ENCODE results near the gene KRTAP10-1. TPM values are rescaled to one million over a fixed set of nuclear protein-coding genes. Genes with fewer than 3 reads are reported as not detected.

KRTAP10-1 gene
- total RNA-seq, 1 donor from 2014 or later, result not detected

DNA sequence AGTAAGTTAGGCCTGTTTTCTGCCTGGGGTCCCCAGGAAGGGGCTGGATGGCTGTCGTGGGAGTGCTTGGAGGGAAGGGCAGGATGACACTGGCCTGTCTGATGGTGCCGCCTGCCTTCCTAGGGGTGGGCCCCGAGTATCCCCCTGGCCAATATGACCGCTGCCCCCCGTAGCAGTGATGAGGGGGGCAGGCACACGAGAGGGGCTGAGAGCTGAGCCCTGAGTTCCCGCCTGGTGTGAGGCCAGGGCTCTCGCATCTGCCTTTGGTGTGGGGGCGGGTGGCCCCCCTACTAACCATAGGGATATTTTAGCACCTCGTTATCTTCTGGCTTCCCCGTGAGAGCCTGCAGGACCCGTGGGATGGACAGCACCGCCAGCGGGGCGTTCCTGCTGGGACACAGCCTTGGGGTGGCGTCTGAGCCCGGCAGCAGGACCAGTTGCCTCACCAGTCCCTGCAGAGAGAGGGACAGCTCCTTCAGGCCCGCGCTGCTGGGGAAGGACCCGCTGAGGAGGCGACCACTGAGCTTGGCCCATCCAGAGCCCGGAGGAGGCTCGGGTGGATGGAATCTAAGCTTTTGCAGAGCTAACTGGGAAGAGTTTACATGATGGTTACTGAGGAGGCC lies 10.4 kb downstream of the KRTAP10-1 start:
- no peak for DNase-seq (ENCODE audit: low read depth)

DNA sequence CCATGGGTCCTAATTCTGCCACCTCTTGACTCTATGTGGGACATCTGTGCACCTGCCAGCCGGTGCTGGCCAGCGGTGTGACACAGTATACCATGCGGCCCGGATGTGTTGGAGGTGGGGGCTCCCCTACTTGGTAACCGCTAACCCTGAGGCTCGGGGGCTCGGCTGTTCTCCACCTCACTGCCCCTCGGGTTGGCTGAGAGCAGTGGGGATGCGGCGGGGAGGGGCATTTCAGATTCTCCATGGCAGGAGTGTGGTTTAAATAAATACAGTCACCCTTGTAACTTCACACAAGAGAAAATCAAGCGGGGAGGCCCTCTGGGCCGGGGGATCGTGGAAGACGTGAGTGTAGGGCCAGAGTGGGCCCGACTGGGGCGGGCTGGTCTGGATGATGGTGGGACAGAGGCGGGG lies 11.0 kb downstream of the KRTAP10-1 start:
- DNase-seq (ENCODE audit: low read depth), result no peak

DNA sequence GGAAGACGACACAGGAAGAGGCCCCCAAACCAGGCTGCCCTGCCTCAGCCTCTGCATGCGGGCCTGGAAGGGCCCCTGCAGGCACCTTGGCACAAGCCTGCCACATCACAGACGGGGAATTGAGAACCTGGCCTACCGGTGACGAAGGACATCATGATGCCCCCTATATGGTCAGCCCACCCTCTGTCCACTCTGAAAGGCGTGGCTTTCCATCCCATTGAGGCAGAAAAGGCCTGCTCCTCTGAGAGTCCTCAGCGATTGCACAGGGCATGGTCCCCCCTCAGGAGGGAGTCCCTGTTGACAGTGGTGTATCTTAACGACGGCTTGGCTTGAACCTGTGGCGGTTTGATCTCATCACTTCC lies 11.4 kb downstream of the KRTAP10-1 start:
- no peak for DNase-seq (ENCODE audit: low read depth)

DNA sequence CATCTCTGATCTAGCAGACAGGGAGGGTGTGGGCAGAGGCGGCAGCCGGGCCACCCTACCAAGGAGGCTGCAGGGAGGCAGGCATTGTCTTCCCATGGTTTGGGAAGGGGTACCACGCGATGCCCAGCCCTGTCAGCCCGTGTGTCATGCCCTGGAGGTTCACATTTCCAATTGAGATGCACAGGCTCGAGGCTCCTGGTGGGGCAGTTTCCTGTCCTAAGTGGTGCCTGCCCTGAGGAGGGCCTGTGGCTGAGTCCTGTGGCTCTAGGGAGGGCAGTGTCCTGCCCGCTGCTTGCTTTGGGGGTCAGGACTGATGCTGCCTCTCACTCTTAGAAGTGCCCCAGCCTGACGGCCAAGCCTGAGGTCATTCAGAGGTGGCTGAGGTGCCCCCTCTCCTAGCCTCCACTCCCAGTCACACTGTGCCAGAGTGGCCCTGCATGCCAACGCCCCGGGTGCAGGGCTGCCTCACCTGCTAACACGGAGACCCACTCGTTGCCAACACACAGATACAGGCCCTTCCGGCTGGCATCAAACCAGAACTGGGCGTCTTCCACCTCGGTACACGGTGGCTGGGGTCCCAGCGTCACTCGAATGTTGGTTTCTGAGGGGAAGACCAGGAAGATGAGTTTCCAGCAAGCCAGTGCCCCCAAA lies 11.9 kb downstream of the KRTAP10-1 start:
- DNase-seq (ENCODE audit: low read depth), result no peak

DNA sequence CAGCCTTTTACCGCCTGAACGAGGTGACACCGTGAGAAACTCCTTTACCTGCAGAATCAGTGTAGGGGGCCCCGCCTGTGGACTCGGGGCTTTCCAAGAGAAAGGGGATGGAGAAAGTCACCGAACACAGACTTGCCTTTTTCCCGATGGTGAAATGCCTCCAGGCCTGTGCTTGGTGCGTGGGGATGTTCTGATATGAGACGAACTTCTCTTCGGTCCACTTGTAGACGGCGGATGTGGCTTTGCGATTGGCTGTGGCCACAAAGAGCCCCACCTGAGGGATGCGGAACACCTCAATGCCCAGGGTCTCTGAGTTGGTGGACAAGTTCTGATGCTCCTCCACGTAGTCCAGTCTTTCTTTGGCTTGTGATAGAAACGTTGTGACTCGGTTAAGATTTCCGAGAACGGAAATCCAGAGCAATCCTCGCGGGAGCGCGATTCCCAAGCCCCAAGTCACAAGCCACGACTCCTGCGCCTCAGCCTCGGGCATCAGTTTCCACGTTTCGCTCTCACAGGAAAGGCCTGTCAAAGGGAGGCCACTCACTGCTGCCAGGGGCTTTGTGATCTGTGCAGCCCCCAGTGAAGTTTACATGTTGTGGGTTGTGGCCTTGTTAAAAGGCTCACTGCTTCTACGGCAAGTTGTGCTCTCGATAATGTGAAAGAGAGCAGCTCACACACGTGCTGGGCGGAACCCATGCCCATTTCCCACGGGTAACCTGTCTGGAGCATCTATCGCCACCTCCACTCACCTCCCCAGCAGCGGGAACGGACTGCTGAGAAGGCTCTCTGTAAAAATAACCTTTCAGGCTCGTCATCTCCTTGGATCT lies 12.6 kb downstream of the KRTAP10-1 start:
- no peak for DNase-seq (ENCODE audit: low read depth)

DNA sequence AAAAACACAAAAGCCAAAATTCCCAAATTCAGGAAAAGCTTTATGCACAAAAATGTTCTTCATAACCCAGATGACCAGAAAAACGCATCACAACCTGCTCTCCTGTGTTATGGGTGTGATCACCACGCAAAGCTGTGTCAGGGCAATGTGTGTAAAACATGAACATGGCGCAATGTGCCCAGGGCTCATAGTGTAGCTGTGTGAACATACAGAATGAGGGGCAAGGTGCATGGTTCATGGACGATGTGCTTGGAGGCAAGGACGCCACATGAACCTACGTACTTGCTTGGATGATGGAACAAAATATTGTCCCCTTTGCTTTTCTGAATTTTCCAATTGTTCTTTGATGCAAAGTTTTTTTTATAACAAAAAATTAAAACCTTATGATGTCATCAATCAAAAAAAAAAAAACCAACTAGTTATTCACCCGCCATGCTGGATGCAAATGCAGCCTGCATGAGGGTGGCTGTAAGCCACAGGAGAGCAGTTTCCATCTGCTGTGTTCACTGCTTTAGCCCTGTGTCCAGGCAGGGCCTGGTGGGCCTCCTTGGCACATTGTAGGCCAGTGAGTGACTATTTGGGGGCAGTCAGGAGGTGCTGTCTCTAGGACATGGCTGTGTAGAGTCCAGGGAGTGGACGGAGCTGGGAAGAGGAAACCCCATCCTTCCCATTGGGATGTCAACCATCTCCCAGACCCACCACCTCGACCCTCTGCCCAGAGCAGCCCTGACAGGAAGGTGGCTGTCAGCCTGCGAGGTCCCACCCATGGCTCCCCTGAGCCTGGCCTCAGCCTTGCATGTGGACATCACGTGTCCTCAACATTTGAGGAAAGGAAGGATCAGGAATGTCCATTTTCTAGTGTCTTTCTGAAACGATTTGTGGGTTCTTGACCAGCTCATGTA lies 13.6 kb downstream of the KRTAP10-1 start:
- DNase-seq (ENCODE audit: low read depth), result no peak

DNA sequence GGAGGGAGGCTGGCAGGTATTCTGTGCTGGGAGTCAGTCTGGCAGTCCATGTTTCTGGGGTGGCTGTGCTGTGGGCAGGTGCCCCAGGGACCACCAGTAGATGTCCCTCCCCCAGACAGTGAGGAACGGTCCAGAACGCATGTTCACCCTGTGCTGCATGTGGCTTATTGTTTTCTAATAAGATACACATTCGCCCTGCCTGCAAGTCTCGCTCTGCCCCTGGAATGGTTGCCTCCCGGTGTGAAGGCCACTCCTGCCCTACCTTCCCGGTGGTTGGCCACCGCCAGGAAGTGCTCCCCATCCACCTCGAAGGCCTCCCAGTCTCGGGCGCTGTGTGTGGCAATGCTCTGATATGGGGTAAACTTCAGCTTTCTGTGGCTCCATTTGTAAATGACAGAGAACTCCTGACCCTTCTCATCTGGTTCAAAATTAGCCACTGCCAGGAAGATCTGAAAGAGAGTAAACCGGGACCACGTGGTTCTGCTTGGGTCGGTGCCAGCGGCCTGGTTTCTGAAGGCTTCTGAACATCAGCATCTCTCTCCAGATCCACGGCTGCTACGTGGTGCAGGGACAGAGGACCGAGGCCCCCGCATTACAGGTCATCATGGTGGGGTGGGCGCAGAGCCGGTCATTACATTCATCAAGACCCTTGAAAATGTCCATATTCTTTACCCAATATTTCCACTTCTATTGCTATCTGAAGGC lies 14.5 kb downstream of the KRTAP10-1 start:
- no peak for DNase-seq (ENCODE audit: low read depth)

DNA sequence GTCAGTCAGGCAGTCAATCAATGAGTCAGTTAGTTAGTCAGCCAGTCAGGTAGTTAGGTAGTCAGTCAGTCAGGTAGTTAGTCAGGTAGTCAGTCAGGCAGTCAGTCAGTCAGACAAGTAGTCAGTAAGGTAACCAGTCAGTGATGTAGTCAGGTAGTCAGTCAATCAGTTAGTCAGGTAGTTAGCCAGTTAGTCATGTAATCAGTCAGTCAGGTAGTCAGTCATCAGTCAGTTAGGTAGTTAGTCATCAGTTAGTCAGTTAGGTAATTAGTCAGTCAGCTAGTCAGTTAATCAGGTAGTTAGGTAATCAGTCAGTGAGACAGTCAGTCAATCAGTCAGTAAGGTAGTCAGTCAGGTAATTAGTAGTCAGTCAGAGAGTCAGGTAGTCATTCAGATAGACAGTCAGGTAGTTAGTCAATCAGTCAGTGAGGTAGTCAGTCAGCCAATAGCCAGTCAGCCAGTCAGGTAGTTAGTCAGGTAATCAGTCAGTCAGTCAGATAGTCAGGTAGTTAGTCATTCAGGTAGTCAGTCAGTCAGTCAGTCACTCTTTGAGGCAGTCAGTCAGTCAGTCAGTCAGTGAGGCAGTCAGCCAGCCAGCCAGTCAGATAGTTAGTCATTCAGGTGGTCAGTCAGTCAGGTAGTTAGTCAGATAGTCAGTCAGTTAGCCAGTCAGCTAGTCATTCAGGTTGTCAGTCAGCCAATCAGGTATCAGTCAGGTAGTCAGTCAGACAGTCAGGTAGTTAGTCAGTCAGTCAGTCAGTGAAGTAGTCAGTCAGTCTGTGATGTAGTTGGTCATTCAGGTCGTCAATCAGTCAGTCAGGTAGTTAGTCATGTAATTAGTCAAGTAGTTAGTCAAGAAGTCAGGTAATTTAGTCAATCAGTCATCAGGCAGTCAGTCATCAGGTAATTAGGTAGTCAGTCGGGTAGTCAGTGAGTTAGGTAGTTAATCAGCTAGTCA lies 15.3 kb downstream of the KRTAP10-1 start:
- no peak for DNase-seq (ENCODE audit: low read depth)

DNA sequence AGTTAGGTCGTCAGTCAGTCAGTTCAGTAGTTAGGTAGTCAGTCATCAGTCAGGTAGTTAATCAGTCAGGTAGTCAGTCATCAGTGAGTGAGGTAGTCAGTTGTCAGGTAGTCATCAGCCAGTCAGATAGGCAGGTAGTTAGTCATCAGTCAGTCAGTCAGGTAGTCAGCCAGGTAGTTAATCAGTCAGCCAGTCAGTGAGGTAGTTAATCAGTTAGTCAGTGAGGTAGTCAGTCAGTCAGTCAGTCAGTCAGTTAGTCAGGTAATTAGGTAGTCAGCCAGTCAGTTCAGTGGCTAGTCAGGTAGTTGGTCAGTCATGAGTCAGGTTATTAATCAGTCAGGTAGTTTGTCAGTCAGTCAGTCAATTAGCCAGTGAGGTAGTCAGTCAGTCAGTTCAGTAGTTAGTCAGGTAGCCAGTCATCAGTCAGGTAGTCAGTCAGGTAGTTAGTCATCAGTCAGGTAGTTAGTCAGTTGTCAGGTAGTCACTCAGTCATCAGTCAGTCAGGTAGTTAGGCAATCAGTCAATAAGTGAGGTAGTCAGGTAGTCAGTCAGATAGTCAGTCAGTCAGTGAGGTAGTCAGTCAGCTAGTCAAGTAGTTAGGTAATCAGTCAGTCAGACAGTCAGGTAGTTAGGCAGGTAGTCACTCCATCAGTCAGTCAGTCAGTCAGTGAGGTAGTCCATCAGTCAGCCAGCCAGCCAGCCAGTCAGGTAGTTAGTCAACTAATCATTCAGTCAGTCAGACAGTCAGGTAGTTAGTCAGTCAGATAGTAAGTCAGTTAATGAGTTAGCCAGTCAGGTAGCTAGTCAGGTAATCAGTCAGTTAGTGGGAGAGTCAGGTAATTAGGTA lies 16.2 kb downstream of the KRTAP10-1 start:
- DNase-seq (ENCODE audit: low read depth), result no peak

DNA sequence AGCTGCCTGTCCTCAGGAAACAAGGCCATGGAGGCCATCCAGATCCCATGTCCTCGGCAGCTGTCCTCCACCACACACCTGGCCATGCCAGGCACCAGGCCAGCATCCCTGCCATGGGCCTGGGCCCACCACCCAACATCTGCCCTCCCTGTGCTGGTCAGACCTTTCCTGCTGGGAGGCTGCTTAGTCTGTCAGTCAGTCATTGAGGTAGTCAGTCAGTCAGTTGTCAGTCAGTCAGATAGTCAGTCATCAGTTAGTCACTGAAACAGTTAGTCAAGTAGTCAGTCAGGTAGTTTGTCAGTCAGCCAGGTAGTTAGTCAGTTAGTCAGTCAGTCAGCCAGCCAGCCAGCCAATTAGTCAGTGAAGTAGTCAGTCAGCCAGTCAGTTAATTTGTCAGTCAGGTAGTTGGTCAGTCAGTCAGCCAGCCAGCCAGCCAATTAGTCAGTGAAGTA lies 17.2 kb downstream of the KRTAP10-1 start:
- DNase-seq (ENCODE audit: low read depth), result no peak

DNA sequence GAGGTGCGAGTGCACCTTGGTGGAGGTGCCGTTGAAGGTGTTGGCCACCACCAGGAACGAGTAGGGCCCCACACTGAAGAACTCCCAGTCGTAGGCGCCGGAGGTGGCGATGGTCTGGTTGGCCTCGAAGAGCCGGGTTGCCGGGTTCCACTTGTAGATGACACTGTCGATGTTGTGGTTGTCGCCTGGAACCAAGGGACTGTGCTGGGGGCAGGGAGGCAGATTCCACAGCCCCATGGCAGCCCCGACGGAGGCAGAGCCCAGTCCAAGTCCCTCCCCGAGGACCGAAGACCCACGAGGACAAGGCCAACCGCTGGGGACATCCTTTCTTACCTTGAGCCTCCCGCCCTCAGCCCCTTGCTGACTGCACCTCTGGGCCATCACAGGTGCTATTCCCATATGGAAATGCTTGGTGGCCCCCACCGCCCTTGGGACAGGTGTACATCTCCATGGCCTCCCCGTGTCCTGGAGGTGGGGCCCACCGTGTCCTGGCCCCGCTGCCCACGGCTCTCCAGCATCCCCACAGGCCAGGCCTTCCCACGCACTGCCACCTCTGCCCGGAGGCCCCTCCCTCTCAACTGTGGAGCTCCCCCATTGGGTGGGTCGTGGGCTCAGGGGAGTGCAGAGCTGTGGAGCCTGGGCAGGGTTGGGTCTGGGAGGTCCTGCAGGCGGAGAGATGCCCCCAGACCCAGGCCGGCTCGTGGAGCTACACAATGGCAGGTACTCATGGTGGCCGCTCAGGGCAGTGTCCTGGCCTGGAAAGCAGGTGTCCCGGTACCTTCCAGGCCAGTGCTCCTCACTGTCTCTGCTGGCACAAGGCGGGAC lies 17.9 kb downstream of the KRTAP10-1 start:
- DNase-seq (ENCODE audit: low read depth), result no peak

DNA sequence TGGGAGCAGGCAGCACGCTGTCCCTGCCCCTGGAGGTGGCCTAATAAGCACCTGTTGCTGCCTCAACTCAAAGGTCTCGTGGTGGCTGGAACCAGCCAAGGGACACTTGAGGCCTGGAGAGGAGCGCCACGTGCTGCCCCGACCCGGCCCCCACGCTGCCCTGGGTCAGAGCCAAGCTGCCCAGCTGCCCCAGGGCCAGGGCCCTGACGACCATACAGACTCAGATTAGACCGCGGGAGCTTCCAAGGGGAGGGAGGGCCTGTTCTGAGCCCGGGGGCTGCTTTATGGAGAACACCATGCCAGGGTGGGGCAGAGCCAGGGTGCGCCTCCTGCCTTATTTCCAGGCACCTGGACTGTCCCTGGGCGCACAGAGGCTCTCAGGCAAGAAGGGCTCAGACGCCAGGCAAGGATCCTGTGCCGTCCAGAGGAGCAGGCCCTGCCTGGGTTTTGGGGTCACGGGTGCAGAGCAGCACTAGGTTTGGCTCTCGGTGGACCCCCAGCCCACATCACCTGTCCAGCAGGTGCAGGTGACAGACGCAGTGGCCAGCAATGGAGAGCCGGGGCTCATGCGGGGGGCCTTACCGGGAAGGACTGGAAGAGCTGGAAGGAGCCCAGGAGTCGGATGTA lies 18.6 kb downstream of the KRTAP10-1 start:
- no peak for DNase-seq (ENCODE audit: low read depth)

DNA sequence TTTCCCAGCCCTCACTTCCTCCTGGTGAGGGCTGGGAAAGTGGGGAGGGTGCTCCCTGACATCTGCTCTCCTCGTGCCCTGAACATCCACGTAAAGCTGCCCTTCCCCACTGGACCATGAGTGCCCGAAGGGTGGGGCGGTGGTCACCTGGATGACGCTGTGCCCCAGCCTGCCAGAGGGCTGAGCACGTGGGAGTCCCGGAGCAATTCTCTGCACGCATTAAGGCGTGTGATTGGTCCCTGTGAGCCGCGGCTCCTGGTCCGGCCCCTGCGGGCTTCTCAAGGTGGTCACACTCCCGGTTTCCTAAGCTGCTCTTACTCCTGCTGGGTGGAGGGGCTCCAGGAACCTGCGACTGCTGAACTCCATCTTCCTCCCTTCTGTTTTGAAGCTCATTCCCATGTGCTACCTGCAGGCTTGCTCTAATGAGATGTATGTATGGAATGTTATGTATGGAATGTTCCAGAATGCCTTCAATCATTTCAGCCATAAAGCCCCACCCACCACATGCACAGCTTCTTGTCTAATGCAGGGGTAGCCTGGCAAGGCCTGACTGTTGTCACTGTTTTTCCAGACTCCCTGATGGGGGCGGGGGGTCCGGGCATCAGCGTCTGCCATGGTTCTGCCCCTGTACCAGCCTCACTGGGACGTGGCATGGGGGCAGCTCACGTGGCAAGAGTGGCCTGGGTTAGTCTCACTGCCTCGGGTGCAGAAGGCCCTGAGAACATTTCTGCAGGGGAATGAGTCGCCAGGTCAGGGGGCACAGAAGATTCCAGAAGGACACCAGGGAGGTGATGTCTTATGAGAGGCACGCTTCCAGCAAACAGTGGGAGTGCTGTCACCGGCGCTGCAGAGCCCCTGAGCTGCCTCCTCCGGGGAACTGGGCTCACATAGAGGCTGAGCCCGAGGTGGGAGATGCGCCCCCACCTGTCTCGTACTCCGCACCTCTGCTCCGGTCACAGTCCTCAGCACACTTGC lies 19.4 kb downstream of the KRTAP10-1 start:
- no peak for DNase-seq (ENCODE audit: low read depth)

DNA sequence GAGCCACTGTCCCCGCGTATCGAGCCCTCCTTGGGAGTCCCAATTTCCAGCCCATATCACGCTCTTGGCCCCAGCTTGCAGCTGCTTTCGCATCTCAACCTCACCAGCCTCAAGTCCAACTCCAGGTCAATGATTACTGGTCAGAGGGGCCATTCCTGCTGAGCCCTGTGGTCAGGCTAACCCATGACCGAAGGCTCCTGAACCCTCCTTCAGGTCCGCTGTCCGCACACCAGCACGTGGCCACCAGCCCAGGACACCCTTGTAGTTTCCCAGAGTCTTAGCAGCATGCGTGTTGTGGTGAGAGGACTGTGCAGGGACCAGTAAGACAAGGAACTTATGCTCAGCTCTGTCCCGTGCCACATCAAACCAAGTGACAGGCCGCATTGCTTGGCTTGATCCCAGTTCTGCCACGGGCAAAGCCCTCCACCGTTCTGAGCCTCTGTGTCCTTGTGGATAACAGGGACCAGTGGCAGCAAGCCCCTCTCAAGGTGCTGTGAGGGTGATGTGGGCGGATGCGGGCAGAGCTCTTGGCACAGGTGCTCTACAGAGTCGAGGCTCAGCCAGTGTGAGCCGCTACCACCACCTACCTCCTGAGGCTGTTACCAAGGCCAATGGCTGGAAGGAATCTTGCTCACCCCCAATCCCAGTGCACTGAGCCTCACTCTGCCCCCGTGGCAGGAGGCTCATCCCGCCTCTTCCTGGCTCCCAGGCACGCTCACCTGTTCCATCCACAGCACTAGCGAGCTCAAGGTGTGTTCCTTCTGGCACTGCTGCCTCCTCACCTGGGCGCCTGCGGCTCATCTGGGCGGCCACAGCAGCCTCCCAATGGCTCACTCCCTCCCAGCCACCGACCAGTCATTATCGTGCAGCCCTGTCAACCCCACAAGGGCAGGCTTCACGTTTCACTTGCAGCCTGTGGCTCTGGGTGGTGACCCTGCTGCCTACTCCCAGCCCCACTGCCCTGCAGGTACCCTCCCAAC lies 20.4 kb downstream of the KRTAP10-1 start:
- no peak for DNase-seq (ENCODE audit: low read depth)

DNA sequence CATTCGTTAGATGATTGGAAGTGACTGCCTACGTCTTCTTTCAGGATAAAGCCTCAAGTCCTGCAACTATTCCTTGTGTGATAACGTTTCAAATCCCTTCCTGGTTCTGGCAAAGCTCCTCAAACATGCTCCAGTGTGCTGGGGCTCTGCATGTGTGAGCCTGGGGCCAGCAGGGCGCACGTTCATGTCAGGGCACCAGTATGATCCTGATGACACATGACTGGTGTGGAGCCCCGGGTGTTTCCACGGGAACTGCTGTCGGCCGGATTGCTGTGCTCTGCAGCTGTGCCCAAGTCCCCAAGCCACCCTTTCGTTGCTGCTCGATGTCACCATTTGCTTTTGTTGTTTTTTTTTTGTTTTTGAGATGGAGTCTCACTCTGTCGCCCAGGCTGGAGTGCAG lies 21.3 kb downstream of the KRTAP10-1 start:
- no peak for DNase-seq (ENCODE audit: low read depth)
